Measurements from ENCODE around the gene DKK2.

The DKK2 gene

GRCh38 chr4:107060388-107060787 lies 24.3 kb upstream of the DKK2 start:
- Histone ChIP-seq H3K27ac (no peak overlapping the region), H3K9me3 (ENCODE audit: low read depth, low read length) (no peaks in the 10 kb centered on the region), H3K36me3 (ENCODE audit: insufficient read depth, low read length) (no peaks in the 10 kb centered on the region), H3K9ac (ENCODE audit: insufficient read length) (no peak overlapping the region), H3K4me3 (no peak overlapping the region)
- TF ChIP-seq EZH2 (IDR thresholded peaks at IDR 0.05) (no peak), FOXP2 (optimal IDR thresholded peaks at IDR 0.05; ENCODE audit: control extremely low read depth, extremely low read length, insufficient read depth) (no peak), POLR2AphosphoS5 (IDR thresholded peaks at IDR 0.05; ENCODE audit: borderline replicate concordance, low read depth, low read length) (no peak)
- no peak for DNase-seq (ENCODE audit: low read depth, low spot score)

- no peaks in the 10 kb centered on the region for H3K36me3 ChIP-seq (ENCODE audit: insufficient read depth, low read length)
- DNase-seq (ENCODE audit: low read depth, low spot score): no peak
- no peak for TF ChIP-seq POLR2AphosphoS5 (IDR thresholded peaks at IDR 0.05; ENCODE audit: borderline replicate concordance, low read depth, low read length)
- TF ChIP-seq EZH2 (IDR thresholded peaks at IDR 0.05): no peak
- TF ChIP-seq FOXP2 (optimal IDR thresholded peaks at IDR 0.05; ENCODE audit: control extremely low read depth, extremely low read length, insufficient read depth): no peak
- no peak overlapping the region for H3K9ac ChIP-seq (ENCODE audit: insufficient read length)
- no peak overlapping the region for H3K27ac ChIP-seq
- no peak overlapping the region for H3K4me3 ChIP-seq
- H3K9me3 ChIP-seq (ENCODE audit: low read depth, low read length): 0 out of 2 replicates have a peak, but pooled peaks cover 3% of the 10 kb centered on the region
Observed at GRCh38 chr4:107058828-107059227, 22.7 kb upstream of the DKK2 start.

- H3K27ac ChIP-seq: no peak overlapping the region
- no peaks in the 10 kb centered on the region for H3K36me3 ChIP-seq (ENCODE audit: insufficient read depth, low read length)
- H3K4me3 ChIP-seq: no peak overlapping the region
- peaks cover 3% of the 10 kb centered on the region; the same call in 1 of the 2 replicates for H3K9me3 ChIP-seq (ENCODE audit: low read depth, low read length)
- H3K9ac ChIP-seq (ENCODE audit: insufficient read length): no peak overlapping the region
- no peak for TF ChIP-seq EZH2 (IDR thresholded peaks at IDR 0.05)
- TF ChIP-seq FOXP2 (optimal IDR thresholded peaks at IDR 0.05; ENCODE audit: control extremely low read depth, extremely low read length, insufficient read depth): no peak
- TF ChIP-seq POLR2AphosphoS5 (IDR thresholded peaks at IDR 0.05; ENCODE audit: borderline replicate concordance, low read depth, low read length): no peak
- DNase-seq (ENCODE audit: low read depth, low spot score): no peak
Observed at GRCh38 chr4:107050525-107051135, 14.5 kb upstream of the DKK2 start.

DNA sequence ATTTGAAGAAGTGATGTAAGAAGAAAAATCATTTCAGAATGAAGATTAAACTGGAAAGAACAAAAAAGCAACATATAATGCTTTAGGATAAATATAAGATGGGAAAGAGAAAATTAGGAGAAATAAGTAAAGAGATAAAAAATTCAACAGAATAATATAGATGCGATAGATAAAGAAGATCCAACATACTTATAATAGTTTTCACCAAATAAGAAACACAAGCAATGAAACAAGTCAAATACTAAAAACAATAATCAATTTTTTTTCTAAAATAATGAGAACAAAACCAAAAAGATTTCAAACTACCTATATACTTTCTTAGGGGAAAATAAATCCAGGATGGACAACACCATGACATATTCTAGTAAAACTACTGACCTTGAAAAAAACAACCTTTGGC lies 10.1 kb upstream of the DKK2 start:
- no peak for TF ChIP-seq EZH2 (IDR thresholded peaks at IDR 0.05)
- no peak for TF ChIP-seq POLR2AphosphoS5 (IDR thresholded peaks at IDR 0.05; ENCODE audit: borderline replicate concordance, low read depth, low read length)
- Histone ChIP-seq H3K4me3 (no peak overlapping the region), H3K27ac (no peak overlapping the region), H3K9ac (ENCODE audit: insufficient read length) (no peak overlapping the region), H3K36me3 (ENCODE audit: insufficient read depth, low read length) (no peaks in the 10 kb centered on the region), H3K9me3 (ENCODE audit: low read depth, low read length) (no peaks in the 10 kb centered on the region; the same call in 1 of the 2 replicates)
- no peak for DNase-seq (ENCODE audit: low read depth, low spot score)

GRCh38 chr4:107044170-107044569 lies 8.1 kb upstream of the DKK2 start:
- no peak for DNase-seq (ENCODE audit: low read depth, low spot score)
- no peaks in the 10 kb centered on the region; the same call in 1 of the 2 replicates for H3K9me3 ChIP-seq (ENCODE audit: low read depth, low read length)
- no peak overlapping the region for H3K27ac ChIP-seq
- no peak overlapping the region for H3K9ac ChIP-seq (ENCODE audit: insufficient read length)
- H3K4me3 ChIP-seq: no peak overlapping the region
- no peak for TF ChIP-seq POLR2AphosphoS5 (IDR thresholded peaks at IDR 0.05; ENCODE audit: borderline replicate concordance, low read depth, low read length)
- no peak for TF ChIP-seq FOXP2 (optimal IDR thresholded peaks at IDR 0.05; ENCODE audit: control extremely low read depth, extremely low read length, insufficient read depth)
- no peak for TF ChIP-seq EZH2 (IDR thresholded peaks at IDR 0.05)
- H3K36me3 ChIP-seq (ENCODE audit: insufficient read depth, low read length): no peaks in the 10 kb centered on the region

DNA sequence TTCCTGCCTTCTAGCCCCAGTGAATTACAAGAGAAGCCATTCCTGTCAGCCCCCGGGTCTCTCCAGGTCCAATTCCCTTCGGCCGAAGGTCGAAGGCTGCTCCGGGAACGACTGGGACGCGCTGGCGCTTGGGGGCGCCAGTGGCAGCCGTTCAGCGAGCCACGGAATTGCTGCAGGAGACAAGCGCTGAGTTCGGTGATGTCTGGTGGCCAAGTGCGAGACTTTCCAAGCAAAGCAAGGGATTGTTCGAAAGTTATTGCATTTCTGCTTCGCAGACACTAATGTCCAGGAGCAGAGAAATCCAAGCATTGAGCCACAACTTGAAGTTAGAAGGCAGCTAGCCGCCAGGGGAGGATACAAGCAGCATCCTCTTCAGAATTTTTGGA lies 1.1 kb upstream of the DKK2 start:
- Histone ChIP-seq H3K9me3 (ENCODE audit: low read depth, low read length) (no peaks in the 10 kb centered on the region), H3K9ac (ENCODE audit: insufficient read length) (no peak overlapping the region), H3K4me3 (peak overlapping the region; percentile 92), H3K27ac (no peak overlapping the region), H3K36me3 (ENCODE audit: insufficient read depth, low read length) (no peaks in the 10 kb centered on the region)
- no peak for TF ChIP-seq POLR2AphosphoS5 (IDR thresholded peaks at IDR 0.05; ENCODE audit: borderline replicate concordance, low read depth, low read length)
- no peak for TF ChIP-seq EZH2 (IDR thresholded peaks at IDR 0.05)
- TF ChIP-seq FOXP2 (optimal IDR thresholded peaks at IDR 0.05; ENCODE audit: control extremely low read depth, extremely low read length, insufficient read depth): no peak
- DNase-seq (ENCODE audit: low read depth, low spot score): no peak

- peak overlapping the region; percentile 72 for H3K9ac ChIP-seq (ENCODE audit: insufficient read length)
- no peak for DNase-seq (ENCODE audit: low read depth, low spot score)
- TF ChIP-seq EZH2 (IDR thresholded peaks at IDR 0.05): no peak
- TF ChIP-seq FOXP2 (optimal IDR thresholded peaks at IDR 0.05; ENCODE audit: control extremely low read depth, extremely low read length, insufficient read depth): no peak
- TF ChIP-seq POLR2AphosphoS5 (IDR thresholded peaks at IDR 0.05; ENCODE audit: borderline replicate concordance, low read depth, low read length): no peak
- no peak overlapping the region for H3K27ac ChIP-seq
- no peaks in the 10 kb centered on the region for H3K9me3 ChIP-seq (ENCODE audit: low read depth, low read length)
- no peaks in the 10 kb centered on the region for H3K36me3 ChIP-seq (ENCODE audit: insufficient read depth, low read length)
- peak overlapping the region; percentile 92 for H3K4me3 ChIP-seq
Observed at GRCh38 chr4:107036584-107037198, 578 bp upstream of the DKK2 start.

GRCh38 chr4:107034996-107035818 lies 906 bp downstream of the DKK2 start:
- Histone ChIP-seq H3K4me3 (peak overlapping the region; percentile 92), H3K9me3 (ENCODE audit: low read depth, low read length) (no peaks in the 10 kb centered on the region), H3K27ac (no peak overlapping the region), H3K9ac (ENCODE audit: insufficient read length) (peak overlapping the region; percentile 72), H3K36me3 (ENCODE audit: insufficient read depth, low read length) (no peaks in the 10 kb centered on the region)
- DNase-seq (ENCODE audit: low read depth, low spot score): no peak
- TF ChIP-seq FOXP2 (optimal IDR thresholded peaks at IDR 0.05; ENCODE audit: control extremely low read depth, extremely low read length, insufficient read depth) (no peak), EZH2 (IDR thresholded peaks at IDR 0.05) (no peak)

All from SK-N-MC (cell line).